ENCODE measurements around the gene PTPRM.

DNA sequence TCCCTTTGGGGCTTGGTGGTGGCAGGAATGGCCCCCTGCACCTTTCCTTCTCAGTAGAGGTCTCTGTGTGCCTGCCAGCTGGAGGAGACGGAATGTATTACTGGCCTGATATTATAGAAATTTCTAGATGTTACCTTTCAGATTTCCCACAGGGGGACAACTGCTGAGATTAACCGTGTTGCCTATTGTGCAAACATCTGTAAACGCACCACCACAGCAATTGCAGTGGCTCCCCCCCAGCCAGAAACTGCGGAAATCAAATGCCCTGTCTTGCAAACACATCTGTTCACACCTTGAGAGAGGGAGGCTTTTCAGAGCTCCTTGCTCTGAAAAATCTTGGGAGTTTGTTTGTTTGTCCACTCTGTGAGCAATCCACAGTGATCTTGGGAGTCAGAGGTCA lies 772.1 kb downstream of the PTPRM start:
- TF ChIP-seq EZH2phosphoT487 (IDR thresholded peaks at IDR 0.05; ENCODE audit: borderline replicate concordance, low read length): no peak
- TF ChIP-seq, protein P1, sequence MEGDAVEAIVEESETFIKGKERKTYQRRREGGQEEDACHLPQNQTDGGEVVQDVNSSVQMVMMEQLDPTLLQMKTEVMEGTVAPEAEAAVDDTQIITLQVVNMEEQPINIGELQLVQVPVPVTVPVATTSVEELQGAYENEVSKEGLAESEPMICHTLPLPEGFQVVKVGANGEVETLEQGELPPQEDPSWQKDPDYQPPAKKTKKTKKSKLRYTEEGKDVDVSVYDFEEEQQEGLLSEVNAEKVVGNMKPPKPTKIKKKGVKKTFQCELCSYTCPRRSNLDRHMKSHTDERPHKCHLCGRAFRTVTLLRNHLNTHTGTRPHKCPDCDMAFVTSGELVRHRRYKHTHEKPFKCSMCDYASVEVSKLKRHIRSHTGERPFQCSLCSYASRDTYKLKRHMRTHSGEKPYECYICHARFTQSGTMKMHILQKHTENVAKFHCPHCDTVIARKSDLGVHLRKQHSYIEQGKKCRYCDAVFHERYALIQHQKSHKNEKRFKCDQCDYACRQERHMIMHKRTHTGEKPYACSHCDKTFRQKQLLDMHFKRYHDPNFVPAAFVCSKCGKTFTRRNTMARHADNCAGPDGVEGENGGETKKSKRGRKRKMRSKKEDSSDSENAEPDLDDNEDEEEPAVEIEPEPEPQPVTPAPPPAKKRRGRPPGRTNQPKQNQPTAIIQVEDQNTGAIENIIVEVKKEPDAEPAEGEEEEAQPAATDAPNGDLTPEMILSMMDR (conservative IDR thresholded peaks at IDR 0.05; ENCODE audit: low read depth, low read length): no peak
